ENCODE data around the gene OSBP2.

OSBP2 gene

DNA sequence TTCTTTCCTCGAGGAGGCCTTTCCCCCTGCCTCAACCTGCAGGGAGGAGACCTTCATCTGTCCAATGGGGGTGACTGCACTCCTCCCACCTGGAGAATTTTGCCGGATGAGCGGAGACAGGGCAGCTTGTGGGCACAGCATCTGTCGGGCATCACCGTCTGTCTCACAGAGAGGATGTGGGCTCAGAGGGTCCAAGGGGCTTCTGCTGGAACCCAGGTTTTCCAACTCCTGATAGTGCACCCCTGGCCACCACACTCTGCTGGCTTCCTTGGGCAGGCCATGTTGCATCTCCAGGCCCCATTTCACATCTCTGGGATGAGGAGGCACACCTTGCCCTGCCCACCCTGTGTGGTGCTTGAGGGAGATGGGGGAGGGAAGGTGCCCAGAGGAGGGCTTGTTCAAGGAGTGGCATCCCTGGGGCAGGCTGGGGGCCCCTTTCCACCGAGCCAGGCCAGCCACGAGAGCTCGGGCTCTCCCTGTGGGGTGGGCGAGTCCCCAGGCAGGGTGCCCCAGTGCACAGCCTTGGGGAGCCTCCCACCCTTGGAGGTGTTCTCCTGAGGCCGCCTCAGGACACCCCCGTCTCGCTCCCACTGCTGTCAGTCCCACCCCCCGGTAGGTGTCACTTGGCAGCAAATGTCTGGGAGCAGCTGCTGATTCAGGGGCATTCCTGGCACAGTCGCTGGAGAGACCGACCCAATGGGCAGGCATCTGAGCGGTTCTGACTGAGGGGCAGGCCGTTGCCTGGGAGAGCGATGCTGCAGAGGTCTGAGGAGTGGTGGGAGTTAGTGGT is 189.7 kb downstream of the OSBP2 start:
- DNase-seq = no peak

- no peak for DNase-seq
Observed at GRCh38 chr22:30885001-30885366, 190.3 kb downstream of the OSBP2 start.

DNA sequence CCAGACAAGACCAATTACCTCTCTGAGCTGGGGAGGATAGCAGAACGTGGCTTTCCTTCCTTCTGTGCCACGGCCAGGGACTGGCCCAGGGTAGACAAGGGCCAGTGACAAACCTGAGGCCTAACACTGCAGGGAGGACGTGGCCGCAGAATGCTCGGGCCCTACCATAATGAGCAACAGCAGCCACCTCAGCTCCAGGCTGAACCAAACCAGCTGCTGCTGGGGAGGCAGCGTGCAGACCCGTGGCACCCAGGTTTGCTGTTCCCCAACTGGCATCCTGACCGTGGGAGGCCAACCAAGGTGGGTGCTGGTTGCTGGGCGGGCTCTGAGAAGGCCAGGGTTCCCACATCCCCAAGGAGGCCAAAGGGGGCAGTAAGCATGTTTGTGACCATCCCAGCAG is 190.9 kb downstream of the OSBP2 start:
- DNase-seq = no peak

DNA sequence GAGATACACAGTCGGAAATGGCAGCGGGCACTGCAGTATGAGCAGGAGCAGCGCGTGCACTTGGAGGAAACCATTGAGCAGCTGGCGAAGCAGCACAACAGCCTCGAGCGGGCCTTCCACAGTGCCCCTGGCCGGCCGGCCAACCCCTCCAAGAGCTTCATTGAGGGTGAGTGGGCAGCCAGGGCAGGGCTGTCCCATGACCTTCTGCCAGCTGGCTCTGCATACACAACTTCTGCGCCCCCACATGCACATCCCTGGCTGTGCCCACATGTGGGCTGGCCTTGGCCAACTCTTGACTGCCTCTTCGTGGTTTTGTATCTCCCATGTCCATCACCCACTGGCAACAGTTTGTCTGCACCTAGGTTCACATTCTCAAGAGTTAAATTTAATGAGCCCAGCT is 192.8 kb downstream of the OSBP2 start:
- no peak for DNase-seq

DNA sequence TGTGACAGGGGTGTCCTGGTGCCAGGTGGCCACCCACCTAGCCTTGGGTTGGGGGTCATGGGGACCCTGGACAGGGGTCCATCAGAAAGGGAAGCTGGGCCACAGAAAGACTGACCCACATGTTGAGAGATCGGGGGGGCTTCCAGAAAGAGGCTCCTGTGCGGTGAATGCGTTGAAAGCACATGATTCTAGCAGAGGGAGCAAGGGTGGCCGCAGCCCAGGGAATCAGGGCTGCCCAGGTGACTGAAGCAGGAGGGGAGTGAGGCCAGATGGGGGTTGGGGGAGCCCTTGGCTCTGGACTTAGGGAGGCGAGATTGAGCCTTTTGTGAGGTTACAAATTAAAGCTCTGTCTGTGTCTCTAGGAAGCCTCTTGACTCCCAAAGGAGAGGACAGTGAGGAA is 193.2 kb downstream of the OSBP2 start:
- no peak for DNase-seq

DNA sequence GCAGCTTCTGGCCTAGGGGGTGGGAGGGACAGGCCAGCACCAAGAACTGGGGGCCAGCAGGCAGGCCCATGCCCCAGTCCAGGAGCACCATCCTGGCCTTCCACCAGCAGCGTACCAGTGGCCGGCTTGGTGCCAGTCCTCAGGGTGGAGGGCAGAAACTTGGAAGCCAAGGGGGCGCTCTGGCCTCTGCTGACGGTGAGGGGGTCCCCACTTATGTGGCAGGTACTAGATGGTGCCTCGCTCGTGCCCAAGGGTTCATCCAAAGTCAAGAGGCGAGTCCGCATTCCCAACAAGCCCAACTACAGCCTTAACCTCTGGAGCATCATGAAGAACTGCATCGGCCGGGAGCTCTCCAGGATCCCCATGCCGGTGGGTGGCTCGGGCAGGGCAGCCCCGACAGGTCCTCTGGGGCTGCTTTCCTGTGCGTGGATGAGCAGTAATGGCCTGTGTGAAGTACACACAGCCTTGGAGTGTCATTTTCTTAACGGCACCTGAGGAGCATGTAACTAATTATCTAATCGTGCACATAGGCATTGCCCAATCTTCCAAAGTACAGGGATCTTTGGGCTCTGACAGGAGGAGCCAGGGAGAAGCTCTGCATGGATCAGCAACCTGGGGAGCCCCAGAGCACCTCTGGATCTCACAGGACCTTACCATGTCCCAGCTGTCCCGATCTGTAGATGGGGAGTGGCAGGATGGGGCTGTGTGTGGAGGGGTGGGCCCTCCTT is 194.8 kb downstream of the OSBP2 start:
- no peak for DNase-seq

DNA sequence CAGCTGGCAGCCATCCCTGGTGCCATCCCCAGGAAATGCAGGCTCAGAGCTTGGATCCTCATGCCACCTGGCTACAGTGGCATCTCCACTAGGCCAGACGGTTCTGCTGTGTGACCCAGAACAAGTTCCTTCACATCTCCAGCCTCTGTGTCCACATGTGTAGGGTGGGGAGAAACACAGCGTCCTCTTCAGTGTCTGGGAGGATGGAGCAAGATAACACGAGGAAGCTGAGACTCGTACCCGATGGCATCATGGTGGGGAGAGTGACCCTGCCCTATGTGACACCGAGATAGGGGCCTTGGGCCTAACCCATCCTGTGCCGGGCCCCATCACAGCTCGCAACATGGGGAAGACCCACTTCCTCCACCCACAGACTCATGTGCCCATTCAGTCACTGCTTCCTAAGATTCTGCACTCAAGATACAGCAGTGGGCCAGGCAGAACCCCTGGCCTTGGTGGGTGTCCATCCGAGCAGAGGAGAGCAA is 195.4 kb downstream of the OSBP2 start:
- DNase-seq = no peak

DNA sequence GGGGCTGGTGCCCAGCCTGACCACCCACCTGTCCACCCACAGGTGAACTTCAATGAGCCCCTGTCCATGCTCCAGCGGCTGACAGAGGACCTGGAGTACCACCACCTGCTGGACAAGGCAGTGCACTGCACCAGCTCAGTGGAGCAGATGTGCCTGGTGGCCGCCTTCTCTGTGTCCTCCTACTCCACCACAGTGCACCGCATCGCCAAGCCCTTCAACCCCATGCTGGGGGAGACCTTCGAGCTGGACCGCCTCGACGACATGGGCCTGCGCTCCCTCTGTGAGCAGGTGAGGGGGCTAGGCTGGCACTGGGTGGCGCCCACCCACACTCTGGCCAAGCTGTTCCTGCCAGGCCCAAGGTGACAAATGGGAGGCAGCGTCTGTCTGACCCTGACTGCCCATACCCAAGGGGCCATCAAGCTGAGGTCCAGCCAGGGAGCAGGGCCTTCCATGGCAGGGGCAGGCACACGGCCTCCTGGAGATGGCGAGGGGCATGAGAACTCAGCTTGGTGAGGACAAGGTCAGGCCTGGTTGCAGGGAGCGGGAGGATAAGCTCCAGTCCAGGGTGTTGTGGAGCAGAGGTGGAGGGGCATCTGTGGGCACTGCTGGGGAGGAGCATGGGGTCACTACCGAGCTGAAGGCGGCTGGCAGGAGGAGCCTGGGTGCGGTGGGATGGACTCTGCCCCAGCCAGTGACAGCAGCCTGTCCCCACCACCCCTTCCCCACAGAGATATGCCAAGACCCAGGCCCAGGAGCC is 196.2 kb downstream of the OSBP2 start:
- no peak for DNase-seq

DNA sequence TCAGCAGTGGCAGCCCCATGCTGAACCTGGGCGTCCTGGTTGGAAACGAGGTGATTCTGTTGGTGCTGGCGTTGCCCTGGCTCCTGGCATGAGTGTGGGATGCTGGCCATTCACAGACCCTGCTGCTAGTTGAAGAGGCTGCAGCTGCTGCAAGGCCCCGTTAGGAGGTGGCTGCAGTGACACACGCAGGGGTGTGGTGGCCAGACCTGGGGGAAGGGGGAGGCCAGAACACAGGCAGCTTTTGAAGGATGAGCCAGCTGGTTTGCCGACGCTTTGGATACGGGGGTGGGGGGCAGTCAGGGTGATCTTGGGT is 196.7 kb downstream of the OSBP2 start:
- no peak for DNase-seq

DNA sequence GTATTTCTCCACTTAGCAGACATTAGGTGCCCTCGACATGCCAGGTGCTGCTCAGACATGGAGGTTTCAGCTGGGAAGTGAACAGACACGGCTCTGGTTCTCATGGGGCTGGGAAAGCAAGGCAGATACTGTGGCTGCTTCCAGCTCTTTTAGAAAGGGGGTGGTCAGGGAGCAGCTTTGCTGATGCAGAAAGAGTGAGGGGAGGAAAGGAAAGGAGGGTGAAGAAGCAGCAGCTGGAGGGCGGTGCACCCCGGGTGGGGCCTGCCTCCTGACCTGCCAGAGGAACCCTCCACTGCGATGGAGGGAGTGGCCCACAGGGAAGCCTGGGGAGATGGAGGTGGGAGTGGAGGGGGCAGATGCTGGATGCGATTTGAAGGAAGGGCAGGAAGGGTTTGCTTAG is 197.1 kb downstream of the OSBP2 start:
- DNase-seq = no peak

- DNase-seq = no peak
Observed at GRCh38 chr22:30892286-30892685, 197.6 kb downstream of the OSBP2 start.

DNA sequence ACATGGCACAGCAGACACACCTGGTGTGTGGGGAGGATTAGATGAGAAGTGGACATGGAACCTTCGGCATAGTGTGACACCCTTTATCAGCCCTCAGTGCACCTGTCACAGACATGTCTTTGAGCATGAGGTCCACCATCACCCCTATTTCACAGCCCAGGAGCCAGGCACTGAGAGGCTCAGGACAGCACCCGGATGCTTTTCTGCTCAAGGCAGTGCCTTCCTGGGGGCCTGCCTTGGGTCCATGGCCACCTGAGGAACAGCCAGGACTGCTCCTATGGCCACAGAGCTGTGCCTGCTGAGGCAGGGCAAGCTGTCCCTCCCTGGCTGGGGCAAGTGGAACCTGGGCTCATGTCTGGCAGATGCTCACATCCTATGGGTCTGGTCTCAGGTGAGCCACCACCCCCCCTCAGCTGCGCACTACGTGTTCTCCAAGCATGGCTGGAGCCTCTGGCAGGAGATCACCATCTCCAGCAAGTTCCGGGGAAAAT is 198.1 kb downstream of the OSBP2 start:
- DNase-seq = no peak

- no peak for DNase-seq
Observed at GRCh38 chr22:30893434-30894370, 199.0 kb downstream of the OSBP2 start.

- DNase-seq = no peak
Observed at GRCh38 chr22:30894371-30894740, 199.7 kb downstream of the OSBP2 start.

- no peak for DNase-seq
Observed at GRCh38 chr22:30902496-30903357, 208.1 kb downstream of the OSBP2 start.

DNA sequence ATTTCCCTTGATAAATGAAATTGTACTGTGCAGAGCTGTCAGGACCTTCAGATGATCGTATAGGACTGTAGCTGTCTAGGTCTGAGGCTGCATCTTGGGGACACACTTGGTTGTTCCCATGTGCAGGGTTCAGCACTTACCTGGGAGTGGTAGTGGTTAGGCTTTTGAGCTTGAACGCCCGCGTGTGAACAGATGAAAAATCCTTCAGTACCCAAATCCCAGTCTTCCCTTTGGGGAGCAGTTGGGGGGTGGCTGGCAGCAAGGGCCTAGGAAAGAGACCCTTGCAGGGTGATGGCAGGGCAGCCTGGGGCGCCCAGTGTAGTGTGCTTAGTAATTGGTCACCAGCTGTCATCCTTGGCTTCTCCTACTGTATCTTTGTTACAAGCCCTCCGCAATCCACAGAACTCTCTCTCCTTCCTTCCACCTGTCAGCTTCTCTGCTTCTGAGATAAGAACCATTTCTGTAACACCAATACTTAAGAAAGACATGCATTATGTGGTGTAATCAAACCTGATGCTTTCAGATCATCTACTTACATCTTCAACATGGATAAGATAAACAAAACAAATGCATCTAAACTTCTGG is 209.3 kb downstream of the OSBP2 start:
- DNase-seq = no peak

- DNase-seq = no peak
Observed at GRCh38 chr22:30905696-30906341, 211.1 kb downstream of the OSBP2 start.

- no peak for DNase-seq
Observed at GRCh38 chr22:30906411-30906810, 211.7 kb downstream of the OSBP2 start.

- DNase-seq = no peak
Observed at GRCh38 chr22:30906946-30907345, 212.3 kb downstream of the OSBP2 start.

DNA sequence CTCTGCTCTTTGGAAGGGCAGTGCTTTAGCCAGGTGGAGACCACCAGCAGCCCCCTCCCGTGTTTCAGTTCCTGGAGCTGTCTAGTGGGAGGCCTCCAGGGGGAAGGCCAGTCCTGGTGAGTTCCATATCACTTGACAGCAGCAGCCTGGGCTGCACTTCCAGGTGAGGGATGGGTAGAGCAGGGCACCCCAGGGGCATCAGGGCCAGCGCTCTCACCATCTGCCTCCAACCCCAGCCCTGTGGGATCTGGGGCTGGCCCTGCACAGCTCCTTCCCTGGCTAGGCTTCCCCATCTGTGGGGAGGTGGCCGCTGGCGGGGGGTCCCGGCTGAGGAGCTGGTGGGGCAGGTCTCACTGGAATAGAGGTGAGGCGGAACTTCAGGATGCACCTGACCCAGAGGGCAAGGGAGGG is 213.4 kb downstream of the OSBP2 start:
- DNase-seq = no peak

DNA sequence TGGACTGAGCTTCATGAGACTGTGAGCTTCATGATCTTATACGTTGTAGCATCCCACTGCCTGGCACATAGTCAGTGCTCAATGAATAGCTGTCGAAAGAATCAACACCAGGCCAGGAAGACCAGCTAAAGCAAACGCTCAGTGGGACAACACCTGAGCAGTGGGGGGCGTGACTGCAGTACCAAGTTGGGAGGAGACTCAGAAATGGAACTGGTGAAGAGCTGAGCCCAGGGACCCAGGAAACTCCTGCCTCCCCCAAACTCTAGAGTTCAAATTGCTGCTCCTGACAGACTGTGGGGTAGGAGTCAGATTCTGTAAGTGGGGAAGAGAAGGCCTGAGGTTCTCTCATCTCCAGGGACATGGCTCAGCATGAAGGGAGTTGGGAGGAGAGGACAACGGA is 214.6 kb downstream of the OSBP2 start:
- DNase-seq = no peak
